HEK293T (cell line): ENCODE measurements around the gene DYNLT5.
"Not testable (repeated sequence)": the region's sequence is repeated elsewhere in the genome, so short reads cannot be mapped to it uniquely, and the experiment has no call there.

Experiments used
- CTCF ChIA-PET: fragments of 350-600 bp; formaldehyde crosslinking; extraction: SDS; loops from one replicate; lab custom pipeline; 2021; ENCODE audit warnings: antibody characterized with exemption, inconsistent platforms; lab: Yijun Ruan, JAX
- POLR2A ChIA-PET: fragments of 350-600 bp; formaldehyde crosslinking; extraction: SDS; loops from one replicate; lab custom pipeline; 2020; ENCODE audit warnings: antibody characterized with exemption, inconsistent platforms; lab: Yijun Ruan, JAX
- DNase-seq: peaks from one replicate; pipeline ENCODE4 v3.0.0; 2012; ENCODE audit warnings: mixed read lengths; ENCODE audit errors: extremely low spot score
- ARNT ChIP-seq: fragments of 450-650 bp; IDR thresholded peaks from 2 replicates; pipeline ENCODE4 v1.6.1; 2017; ENCODE audit warnings: mild to moderate bottlenecking
- BHLHE40 ChIP-seq: fragments of 450-650 bp; IDR thresholded peaks from 2 replicates; pipeline ENCODE4 v1.6.1; 2016; ENCODE audit warnings: mild to moderate bottlenecking, moderate library complexity, borderline replicate concordance
- CTBP1 ChIP-seq: fragments of 450-650 bp; IDR thresholded peaks from 2 replicates; pipeline ENCODE4 v1.6.1; 2016; ENCODE audit warnings: borderline replicate concordance
- ELF4 ChIP-seq: fragments of 450-650 bp; IDR thresholded peaks from 2 replicates; pipeline ENCODE4 v1.6.1; 2017; ENCODE audit warnings: antibody characterized with exemption
- FOXA1 ChIP-seq: fragments of 450-650 bp; IDR thresholded peaks from 2 replicates; pipeline ENCODE4 v1.6.1; 2016; ENCODE audit warnings: mild to moderate bottlenecking
- FOXK2 ChIP-seq: fragments of 450-650 bp; IDR thresholded peaks from 2 replicates; pipeline ENCODE4 v1.6.1; 2016; ENCODE audit warnings: mild to moderate bottlenecking
- FOXM1 ChIP-seq: fragments of 450-650 bp; IDR thresholded peaks from 2 replicates; pipeline ENCODE4 v1.6.1; 2017; ENCODE audit warnings: mild to moderate bottlenecking, borderline replicate concordance
- HDGF ChIP-seq: fragments of 450-650 bp; IDR thresholded peaks from 2 replicates; pipeline ENCODE4 v1.6.1; 2017; ENCODE audit warnings: antibody characterized with exemption, borderline replicate concordance
- L3MBTL2 ChIP-seq: fragments of 450-650 bp; conservative IDR thresholded peaks from 2 replicates; pipeline ENCODE4 v1.6.1; 2016; ENCODE audit warnings: mild to moderate bottlenecking
- LEF1 ChIP-seq: fragments of 450-650 bp; IDR thresholded peaks from 2 replicates; pipeline ENCODE4 v1.6.1; 2017; ENCODE audit warnings: mild to moderate bottlenecking, borderline replicate concordance
- NFRKB ChIP-seq: fragments of 450-650 bp; IDR thresholded peaks from 2 replicates; pipeline ENCODE4 v1.6.1; 2016; ENCODE audit warnings: mild to moderate bottlenecking, moderate library complexity
- SP1 ChIP-seq: fragments of 450-650 bp; IDR thresholded peaks from 2 replicates; pipeline ENCODE4 v1.6.1; 2017
- SUZ12 ChIP-seq: fragments of 450-650 bp; IDR thresholded peaks from 2 replicates; pipeline ENCODE4 v1.6.1; 2016; ENCODE audit warnings: mild to moderate bottlenecking
- TARDBP ChIP-seq: fragments of 450-650 bp; IDR thresholded peaks from 2 replicates; pipeline ENCODE4 v1.6.1; 2016
- ZNF384 ChIP-seq: fragments of 450-650 bp; IDR thresholded peaks from 2 replicates; pipeline ENCODE4 v1.6.1; 2016
- TF ChIP-seq, protein P1 (sequence below): fragments of 450-650 bp; IDR thresholded peaks from 2 replicates; pipeline ENCODE4 v1.6.1; 2016

The DYNLT5 gene

DNA sequence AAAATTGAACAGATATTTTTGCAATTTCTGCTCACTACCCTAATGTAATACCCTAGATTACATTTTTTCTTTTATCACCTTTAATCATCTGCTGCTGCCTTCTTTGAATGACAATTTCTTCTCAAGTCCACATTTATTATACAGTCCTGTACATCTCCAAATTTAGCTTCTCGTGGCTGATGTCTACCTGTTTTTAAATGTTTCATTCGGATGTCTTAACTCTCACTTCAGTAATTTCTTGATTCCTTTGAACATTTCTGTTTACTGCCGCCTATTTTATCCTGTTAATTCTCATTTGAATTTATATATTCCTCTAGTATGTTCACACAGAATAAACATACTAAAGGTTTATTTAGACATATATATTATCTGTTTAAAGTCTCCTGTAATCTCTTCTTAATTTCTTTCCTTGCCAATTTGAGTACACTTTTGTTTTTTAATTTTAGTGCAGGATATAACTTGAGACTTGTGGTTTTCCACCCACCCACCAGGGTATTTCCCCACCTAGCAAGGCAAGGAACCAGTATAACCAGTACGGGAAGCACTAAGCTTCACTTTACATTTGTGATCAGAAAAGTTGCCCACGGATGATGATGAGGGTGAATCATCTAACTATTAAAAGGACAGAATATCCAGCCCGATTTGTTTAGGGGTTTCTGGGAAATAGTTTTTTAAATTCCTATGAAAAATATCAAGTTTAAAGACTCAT lies 36.1 kb downstream of the DYNLT5 start:
- TF ChIP-seq HDGF: no peak
- TF ChIP-seq FOXK2: no peak
- no peak for TF ChIP-seq ZNF384
- TF ChIP-seq SP1: no peak
- no peak for TF ChIP-seq ELF4
- TF ChIP-seq BHLHE40: no peak
- TF ChIP-seq LEF1: no peak
- TF ChIP-seq TARDBP: no peak
- TF ChIP-seq FOXM1: no peak
- no peak for TF ChIP-seq CTBP1
- TF ChIP-seq NFRKB: no peak
- TF ChIP-seq L3MBTL2: no peak
- TF ChIP-seq ARNT: no peak
- TF ChIP-seq SUZ12: no peak
- CTCF ChIA-PET: interaction anchor here (0.7 kb wide), 1 partner anchor 34 kb away, joined by 3 read pairs; no protein-coding TSS in a partner anchor
- POLR2A ChIA-PET: no interaction called here
- DNase-seq: no peak

DNA sequence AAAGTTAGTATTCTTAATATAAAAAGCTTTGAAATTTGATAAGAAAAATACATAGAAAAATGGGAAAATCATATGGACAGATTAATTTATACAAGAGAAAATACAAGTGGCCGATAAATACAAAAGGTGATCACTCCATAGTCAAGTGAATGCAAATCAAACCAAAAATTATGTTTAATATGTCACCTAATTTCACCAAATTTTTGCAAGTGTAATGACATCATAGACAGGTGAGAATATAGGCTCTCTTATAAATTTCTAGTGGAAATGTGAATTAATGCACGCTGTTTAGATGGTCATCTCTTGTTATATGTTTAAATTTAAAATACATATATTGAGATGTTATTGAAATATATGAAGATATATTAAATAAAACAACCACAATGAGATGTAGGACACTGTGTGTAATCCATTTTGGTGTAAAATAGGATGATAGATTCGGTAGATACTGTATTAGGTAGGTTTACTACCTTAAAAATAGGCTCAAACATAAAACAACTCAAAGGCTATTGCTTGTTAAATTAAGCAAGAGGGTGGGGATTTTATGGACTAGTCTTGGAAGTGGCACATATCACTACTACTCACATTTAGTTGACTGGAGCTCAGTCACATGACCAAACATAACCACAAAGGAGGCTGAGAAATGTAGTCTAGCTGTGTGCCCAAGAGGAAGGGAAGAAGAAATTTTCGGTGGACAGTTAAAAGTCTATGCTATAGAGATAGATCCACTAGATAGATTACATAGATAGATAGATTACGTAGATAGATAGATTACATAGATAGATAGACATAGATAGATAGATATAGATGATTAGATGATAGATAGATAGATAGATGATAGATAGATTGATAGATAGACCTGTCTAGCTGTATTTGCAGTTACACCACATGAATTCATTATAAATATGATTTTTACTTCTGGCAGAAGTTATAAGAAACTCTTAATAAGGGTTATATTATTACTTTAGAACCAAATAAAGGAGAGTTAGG lies 39.7 kb downstream of the DYNLT5 start:
- DNase-seq: no peak
- ChIA-PET CTCF (no interaction called here), POLR2A (no interaction called here)
- TF ChIP-seq, protein P1, sequence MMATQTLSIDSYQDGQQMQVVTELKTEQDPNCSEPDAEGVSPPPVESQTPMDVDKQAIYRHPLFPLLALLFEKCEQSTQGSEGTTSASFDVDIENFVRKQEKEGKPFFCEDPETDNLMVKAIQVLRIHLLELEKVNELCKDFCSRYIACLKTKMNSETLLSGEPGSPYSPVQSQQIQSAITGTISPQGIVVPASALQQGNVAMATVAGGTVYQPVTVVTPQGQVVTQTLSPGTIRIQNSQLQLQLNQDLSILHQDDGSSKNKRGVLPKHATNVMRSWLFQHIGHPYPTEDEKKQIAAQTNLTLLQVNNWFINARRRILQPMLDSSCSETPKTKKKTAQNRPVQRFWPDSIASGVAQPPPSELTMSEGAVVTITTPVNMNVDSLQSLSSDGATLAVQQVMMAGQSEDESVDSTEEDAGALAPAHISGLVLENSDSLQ: peak; percentile 59
- no peak for TF ChIP-seq ELF4

DNA sequence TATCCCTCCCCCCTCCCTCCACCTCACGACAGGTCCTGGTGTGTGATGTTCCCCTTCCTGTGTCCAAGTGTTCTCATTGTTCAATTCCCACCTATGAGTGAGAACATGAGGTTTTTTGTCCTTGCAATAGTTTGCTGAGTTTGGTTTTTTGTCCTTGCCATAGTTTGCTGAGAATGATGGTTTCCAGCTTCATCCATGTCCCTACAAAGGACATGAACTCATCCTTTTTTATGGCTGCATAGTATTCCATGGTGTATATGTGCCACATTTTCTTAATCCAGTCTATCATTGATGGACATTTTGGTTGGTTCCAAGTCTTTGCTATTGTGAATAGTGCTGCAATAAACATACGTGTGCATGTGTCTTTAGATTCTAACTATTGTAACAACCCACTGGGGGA lies 43.6 kb downstream of the DYNLT5 start:
- CTCF ChIA-PET, POLR2A ChIA-PET: not testable (repeated sequence)

DNA sequence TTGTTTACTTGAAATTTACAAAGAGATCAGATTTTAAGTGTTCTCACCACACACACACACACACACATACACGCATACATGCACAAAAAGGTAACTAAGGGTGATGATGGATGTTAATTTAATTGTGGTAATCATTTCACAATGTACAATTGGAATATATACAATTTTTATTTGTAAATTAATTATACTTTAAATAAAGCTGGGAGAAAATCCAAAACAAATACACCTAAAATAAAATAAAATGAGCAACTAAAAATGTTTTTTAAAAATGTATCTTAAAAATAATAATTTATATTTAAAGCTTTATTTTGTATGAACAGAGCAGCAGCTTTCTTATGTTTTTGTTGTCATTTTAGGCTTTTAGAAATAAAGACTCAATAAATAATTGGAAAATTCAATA lies 57.0 kb downstream of the DYNLT5 start:
- TF ChIP-seq BHLHE40: no peak
- no peak for TF ChIP-seq NFRKB
- TF ChIP-seq, protein P1: no peak
- no peak for TF ChIP-seq ARNT
- no peak for TF ChIP-seq TARDBP
- TF ChIP-seq ZNF384: no peak
- no peak for TF ChIP-seq FOXK2
- no peak for TF ChIP-seq FOXA1
- TF ChIP-seq ELF4: no peak
- TF ChIP-seq SP1: no peak
- TF ChIP-seq HDGF: no peak
- no peak for TF ChIP-seq L3MBTL2
- TF ChIP-seq FOXM1: no peak
- TF ChIP-seq LEF1: no peak
- TF ChIP-seq CTBP1: no peak
- no peak for TF ChIP-seq SUZ12
- POLR2A ChIA-PET: no interaction called here
- no peak for DNase-seq
- CTCF ChIA-PET: no interaction called here

More for the DNA sequence above, 43.6 kb downstream of the DYNLT5 start:
- DNase-seq: not testable (repeated sequence)

DNA sequence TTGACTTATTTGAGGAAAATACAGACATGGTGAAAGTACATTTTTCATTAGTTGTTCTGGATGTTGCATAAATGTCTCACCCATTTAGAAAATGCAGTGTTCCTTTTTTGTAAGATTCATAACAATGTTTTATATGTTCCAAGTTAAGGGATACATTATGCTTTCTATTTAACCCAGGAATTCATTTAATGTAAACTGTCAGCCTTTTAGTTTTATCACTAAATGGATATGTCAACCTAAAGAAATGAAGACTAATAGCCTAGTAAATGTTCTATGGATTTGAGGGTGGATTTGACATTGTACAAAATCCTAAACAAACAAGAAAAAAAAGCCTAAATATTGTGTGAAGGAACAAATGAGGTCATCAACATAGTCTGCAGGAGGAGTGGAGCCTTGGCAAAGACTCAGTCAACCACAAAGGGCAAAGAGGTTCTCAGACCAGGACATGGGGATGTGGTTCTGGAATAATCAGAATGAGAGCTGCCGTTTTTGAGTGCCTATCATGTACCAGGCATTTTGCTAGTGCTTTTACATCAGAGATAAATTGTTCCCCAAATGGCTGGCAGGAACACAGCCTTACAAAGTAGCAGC lies 57.6 kb downstream of the DYNLT5 start:
- TF ChIP-seq CTBP1 (no peak), L3MBTL2 (no peak), FOXK2 (no peak), ELF4 (no peak), SP1 (no peak), ARNT (no peak), TARDBP (no peak), FOXA1 (no peak), NFRKB (no peak), FOXM1 (no peak), HDGF (no peak), ZNF384 (no peak), SUZ12 (no peak), LEF1 (no peak), BHLHE40 (no peak)
- TF ChIP-seq, protein P1: no peak
- DNase-seq: no peak
- CTCF ChIA-PET: no interaction called here
- POLR2A ChIA-PET: no interaction called here

DNA sequence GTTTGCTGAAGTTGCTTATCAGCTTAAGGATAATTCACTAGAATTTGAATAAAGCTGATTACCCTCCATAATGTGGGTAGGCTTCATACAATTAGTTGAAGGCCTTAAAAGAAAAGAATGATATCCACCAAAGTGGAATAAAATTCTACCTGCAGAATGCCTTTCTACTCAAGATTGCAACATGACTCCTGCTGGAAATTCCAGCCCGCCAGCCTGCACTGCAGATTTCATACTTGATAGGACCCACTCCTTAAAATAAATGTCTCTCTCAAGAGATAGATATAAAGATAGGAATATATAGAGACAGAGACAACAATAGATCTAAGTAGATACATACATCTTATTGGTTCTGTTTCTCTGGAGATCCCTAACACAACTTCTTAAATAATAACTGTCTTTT lies 72.5 kb downstream of the DYNLT5 start:
- DNase-seq: no peak
- ChIA-PET POLR2A (no interaction called here), CTCF (no interaction called here)
- TF ChIP-seq ZNF384: no peak
- TF ChIP-seq LEF1: no peak
- no peak for TF ChIP-seq FOXA1
- no peak for TF ChIP-seq TARDBP
- no peak for TF ChIP-seq ELF4
- TF ChIP-seq NFRKB: no peak
- no peak for TF ChIP-seq SUZ12
- no peak for TF ChIP-seq BHLHE40
- no peak for TF ChIP-seq ARNT
- no peak for TF ChIP-seq CTBP1
- no peak for TF ChIP-seq HDGF
- TF ChIP-seq SP1: no peak
- no peak for TF ChIP-seq L3MBTL2
- TF ChIP-seq FOXM1: no peak
- TF ChIP-seq FOXK2: no peak
- TF ChIP-seq, protein P1: no peak
